ENCODE results near the gene CCHCR1. TPM values are rescaled to one million over a fixed set of nuclear protein-coding genes. Genes with fewer than 3 reads are reported as not detected.

CCHCR1 gene
- total RNA-seq, 2 experiments from 2014 or later, result 52.5 to 57.7 TPM

Other genes starting within 250 kb of the CCHCR1 start
- 10 to 100 TPM; 26.7 to 36.2 TPM for gene GTF2H4, start 249.6 kb downstream of the CCHCR1 start, total RNA-seq
- 10 to 100 TPM; 38.0 to 43.1 TPM for gene VARS2, start 243.6 kb downstream of the CCHCR1 start, total RNA-seq
- gene SFTA2, start 225.6 kb downstream of the CCHCR1 start, total RNA-seq, result not detected
- gene MUCL3, start 216.8 kb downstream of the CCHCR1 start, total RNA-seq, result not detected
- not detected for gene MUC21, start 174.1 kb downstream of the CCHCR1 start, total RNA-seq
- not detected for gene MUC22, start 147.3 kb downstream of the CCHCR1 start, total RNA-seq
- gene C6orf15, start 45.2 kb downstream of the CCHCR1 start, total RNA-seq, result not detected
- not detected for gene PSORS1C1, start 43.0 kb downstream of the CCHCR1 start, total RNA-seq
- gene CDSN, start 37.4 kb downstream of the CCHCR1 start, total RNA-seq, result not detected
- gene PSORS1C2, start 18.7 kb downstream of the CCHCR1 start, total RNA-seq, result not detected
- gene TCF19, start 787 bp upstream of the CCHCR1 start, total RNA-seq, result 10 to 100 TPM; 81.0 to 83.3 TPM
- gene POU5F1, start 12.9 kb upstream of the CCHCR1 start, total RNA-seq, result under 1 TPM; 0.22 to 0.34 TPM
- gene HLA-C, start 114.3 kb upstream of the CCHCR1 start, total RNA-seq, result 1,000 to 10,000 TPM; 1,328 to 1,360 TPM
- gene HLA-B, start 199.4 kb upstream of the CCHCR1 start, total RNA-seq, result 1,000 to 10,000 TPM; 5,415 to 5,542 TPM
- 10 to 100 TPM; 24.1 to 25.8 TPM for gene MICA, start 245.8 kb upstream of the CCHCR1 start, total RNA-seq